Endothelial cell of umbilical vein (primary cell): Measurements from ENCODE around the gene MTRR. TPM values are rescaled to one million over a fixed set of nuclear protein-coding genes. Genes with fewer than 3 reads are reported as not detected.

Experiments
- BruUV-seq: library from RNA; stranded (reverse); fragments of 400-500 nt; replicated peaks from 2 replicates; lab custom pipeline; 2021; lab: Mats Ljungman, UMichigan
- CTCF ChIA-PET: fragments of 300-600, 350-600 bp; sonication (Branson Sonifier 250); formaldehyde crosslinking; loops from one replicate; lab custom pipeline; 2021; ENCODE audit warnings: antibody characterized with exemption, inconsistent platforms; lab: Charles Lee
- POLR2A ChIA-PET: fragments of 300-600, 350-600 bp; sonication (Branson Sonifier 250); formaldehyde crosslinking; loops from one replicate; lab custom pipeline; 2021; ENCODE audit warnings: antibody characterized with exemption, inconsistent platforms; lab: Charles Lee
- DNase-seq: peaks from one replicate; pipeline ENCODE4 v3.0.0-alpha.2; 2011; ENCODE audit warnings: low read depth, low spot score
- FAIRE-seq: peaks from 2 replicates; lab custom pipeline; 2011; peaks lifted over from hg19 to GRCh38; lab: Jason Lieb, UNC
- H2AFZ ChIP-seq: 2 replicates; pipeline ENCODE4 v1.6.0; 2012; ENCODE audit warnings: low read depth, low read length, control low read depth, inconsistent platforms
- H3K27ac ChIP-seq: 2 replicates; pipeline ENCODE4 v1.5.1; 2011; ENCODE audit warnings: low read depth, mild to moderate bottlenecking, control low read depth, low read length, moderate library complexity; ENCODE audit not compliant: insufficient read depth
- H3K27me3 ChIP-seq, 2 experiments: 2 replicates each; pipeline versions ENCODE4 v1.6.0 to v1.6.1; 2011; ENCODE audit warnings: low read length in 2 of 2, mixed read lengths in 1 of 2; ENCODE audit not compliant: control insufficient read depth in 2 of 2, insufficient read depth in 2 of 2
- H3K36me3 ChIP-seq, 2 experiments: 2 replicates in 1 of 2; 3 replicates in 1 of 2; pipeline ENCODE4 v1.5.1; 2011; ENCODE audit warnings: low read length in 2 of 2, mild to moderate bottlenecking in 1 of 2, moderate library complexity in 1 of 2; ENCODE audit not compliant: control insufficient read depth in 2 of 2, insufficient read depth in 2 of 2; ENCODE audit errors: extremely low read depth in 1 of 2
- H3K4me1 ChIP-seq: 3 replicates; pipeline ENCODE4 v1.5.1; 2011; ENCODE audit warnings: mild to moderate bottlenecking, low read length; ENCODE audit not compliant: control insufficient read depth, insufficient read depth; ENCODE audit errors: extremely low read depth
- H3K4me2 ChIP-seq: 2 replicates; pipeline ENCODE4 v1.6.1; 2011; ENCODE audit warnings: low read length, control low read depth, mixed read lengths; ENCODE audit not compliant: insufficient read depth
- H3K4me3 ChIP-seq, 3 experiments: fragments of 200-600 bp in 1 of 3; sonication (generic), shearing (Covaris generic) in 1 of 3; replicated peaks in 1 of 3; 2 replicates each; pipeline ENCODE4 v1.5.1; 2011 to 2016; ENCODE audit warnings: control low read depth in 3 of 3, low read length in 3 of 3, mild to moderate bottlenecking in 2 of 3, inconsistent platforms in 1 of 3, low read depth in 1 of 3, moderate library complexity in 1 of 3; ENCODE audit not compliant: insufficient read depth in 1 of 3
- H3K79me2 ChIP-seq: 2 replicates; pipeline ENCODE4 v1.6.0; 2012; ENCODE audit warnings: low read length, inconsistent platforms; ENCODE audit not compliant: control insufficient read depth, insufficient read depth
- H3K9ac ChIP-seq: replicated peaks from 2 replicates; pipeline ENCODE3; 2011; ENCODE audit warnings: low read length, control low read depth; ENCODE audit not compliant: insufficient read depth; ENCODE audit errors: extremely low read depth
- H3K9me1 ChIP-seq: replicated peaks from 3 replicates; pipeline ENCODE4 v1.6.0; 2011; ENCODE audit warnings: mild to moderate bottlenecking, low read length; ENCODE audit not compliant: control insufficient read depth, insufficient read depth; ENCODE audit errors: extremely low read depth
- H3K9me3 ChIP-seq: replicated peaks from 2 replicates; pipeline ENCODE4 v1.5.1; 2012; ENCODE audit warnings: low read length, inconsistent platforms; ENCODE audit not compliant: control insufficient read depth, insufficient read depth
- H4K20me1 ChIP-seq: replicated peaks from 2 replicates; pipeline ENCODE3; 2011; ENCODE audit warnings: mild to moderate bottlenecking, low read length; ENCODE audit not compliant: control insufficient read depth, insufficient read depth; ENCODE audit errors: extremely low read depth
- EZH2 ChIP-seq: IDR thresholded peaks from 2 replicates; pipeline ENCODE4 v1.6.1; 2012; ENCODE audit warnings: borderline replicate concordance, low read depth, mild to moderate bottlenecking, moderate library complexity, low read length, inconsistent platforms; ENCODE audit not compliant: severe bottlenecking
- FOS ChIP-seq: IDR thresholded peaks from 2 replicates; pipeline ENCODE4 v1.6.1; 2011; ENCODE audit warnings: mild to moderate bottlenecking, low read length, moderate library complexity, borderline replicate concordance; ENCODE audit not compliant: insufficient read depth
- GATA2 ChIP-seq: IDR thresholded peaks from 2 replicates; pipeline ENCODE4 v1.7.0; 2011; ENCODE audit warnings: low read depth, mild to moderate bottlenecking, moderate library complexity, mixed read lengths, low read length; ENCODE audit not compliant: insufficient read length, insufficient read depth
- JUN ChIP-seq: IDR thresholded peaks from 2 replicates; pipeline ENCODE4 v1.6.1; 2011; ENCODE audit warnings: borderline replicate concordance, low read depth; ENCODE audit not compliant: insufficient read length, insufficient read depth
- MYC ChIP-seq: IDR thresholded peaks from one replicate; pipeline ENCODE4 v1.6.1; 2011; ENCODE audit warnings: mild to moderate bottlenecking, low read depth, low read length
- POLR2A ChIP-seq: IDR thresholded peaks from 2 replicates; pipeline ENCODE4 v1.6.1; 2012; ENCODE audit warnings: low read depth, mild to moderate bottlenecking, control low read depth, low read length
- POLR2AphosphoS5 ChIP-seq: IDR thresholded peaks from 2 replicates; pipeline ENCODE4 v1.6.1; 2012; ENCODE audit warnings: low read depth, mild to moderate bottlenecking, control low read depth, low read length, moderate library complexity; ENCODE audit not compliant: insufficient read depth
- dilution Hi-C: fragments of 300-500 bp; cut with MboI; formaldehyde crosslinking; loops from one replicate; pipeline ENCODE4 v1.15.0; 2019; ENCODE audit warnings: low sequenced_read_pairs; ENCODE audit not compliant: extremely low pct_ligation_motif_present
- intact Hi-C: fragments of 100-400 bp; cut with micrococcal nuclease; formaldehyde crosslinking; loops from one replicate; pipeline ENCODE4 v1.10.0; 2022
- polyA plus RNA-seq, 4 experiments: library from polyadenylated mRNA; depleted of rRNA in 3 of 4; stranded (reverse) in 3 of 4; unstranded in 1 of 4; fragments of >200 nt; gene quantifications; 2 replicates each; pipeline versions ENCODE4 v1.2.1 to v1.2.3, GENCODE V29; 2011 to 2012; ENCODE audit warnings: missing spikeins in 1 of 4
- total RNA-seq: library from RNA; stranded (reverse); gene quantifications from 2 replicates; pipeline ENCODE4 v1.2.3, GENCODE V29; 2021
- TF ChIP-seq, protein P1 (sequence below), 2 donors: IDR thresholded peaks; 1 replicate in 1 of 2; 2 replicates in 1 of 2; pipeline ENCODE4 v1.5.1; 2011; ENCODE audit warnings: low read length in 2 of 2, mild to moderate bottlenecking in 2 of 2, moderate library complexity in 2 of 2, control low read depth in 1 of 2, inconsistent platforms in 1 of 2, low read depth in 1 of 2; ENCODE audit not compliant: insufficient read depth in 1 of 2; ENCODE audit errors: extremely low read depth in 1 of 2
- TF ChIP-seq, protein P2 (sequence below): IDR thresholded peaks from 2 replicates; pipeline ENCODE4 v1.6.1; 2011; ENCODE audit not compliant: insufficient read depth, insufficient read length

Gene MTRR
- total and polyA plus RNA-seq, 2 donors (not counting 3 experiments of a cell fraction or from before 2014, with no cell fraction given), result 24.3 to 37.1 TPM

DNA sequence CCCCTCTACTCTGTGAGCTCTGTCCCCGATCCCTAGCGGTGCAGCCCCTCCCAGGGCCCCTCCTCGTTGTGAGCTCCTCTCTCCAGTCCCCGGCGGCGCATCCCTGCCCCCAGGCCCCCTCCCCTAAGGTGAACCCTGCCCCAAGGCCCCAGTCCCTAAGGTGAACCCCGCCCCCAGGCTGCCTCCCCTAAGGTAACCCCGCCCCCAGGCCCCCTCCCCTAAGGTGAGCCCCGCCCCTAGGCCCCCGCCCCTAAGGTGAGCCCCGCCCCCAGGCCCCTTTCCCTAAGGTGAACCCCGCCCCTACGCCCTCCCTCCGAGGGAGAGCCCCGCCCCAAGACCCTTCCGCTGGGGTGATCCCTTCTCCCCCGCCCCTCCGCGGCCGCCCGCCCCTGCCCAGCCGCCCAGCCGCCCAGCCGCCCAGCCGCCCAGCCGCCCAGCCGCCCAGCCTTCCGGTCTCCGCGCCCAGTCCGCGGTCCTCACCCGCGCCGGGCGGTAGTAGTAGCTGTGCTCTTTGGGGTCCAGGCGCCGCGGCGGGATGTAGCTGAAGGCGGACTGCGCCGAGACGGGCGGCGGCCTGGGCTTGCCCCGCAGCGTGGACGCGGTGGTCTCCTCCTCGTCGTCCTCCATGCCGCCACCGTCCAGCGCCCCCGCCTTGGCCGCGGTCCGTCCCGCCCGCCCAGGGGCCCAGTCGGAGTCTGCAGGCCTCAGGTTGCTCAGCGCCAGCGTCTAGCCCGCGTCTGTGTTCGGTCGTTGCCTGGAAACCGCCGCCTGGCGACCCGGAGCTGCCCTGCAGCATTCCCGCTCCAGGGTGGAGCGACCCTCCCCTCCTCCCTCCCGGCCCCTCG lies 18.3 kb upstream of the MTRR start, which contains the start of gene CFAP90:
Gene CFAP90, minus strand, starts transcription at position 739 of the 845 bp plus-strand sequence. Its CDS starts 112 bp downstream, at position 627.
- DNase-seq (peak; percentile 40), FAIRE-seq (no peak)
- H3K4me3 ChIP-seq, result peak within 1 kb of the TSS in 1 of 3 experiments; percentile 45
- H3K4me2 ChIP-seq, result peak within 1 kb of the TSS; percentile 55
- no peaks in the 10 kb centered on the region for H3K9me3 ChIP-seq
- peaks cover 21 to 22% of the 10 kb centered on the region in 2 experiments for H3K27me3 ChIP-seq
- TF ChIP-seq POLR2A (no peak), FOS (no peak)
- TF ChIP-seq, protein P1, sequence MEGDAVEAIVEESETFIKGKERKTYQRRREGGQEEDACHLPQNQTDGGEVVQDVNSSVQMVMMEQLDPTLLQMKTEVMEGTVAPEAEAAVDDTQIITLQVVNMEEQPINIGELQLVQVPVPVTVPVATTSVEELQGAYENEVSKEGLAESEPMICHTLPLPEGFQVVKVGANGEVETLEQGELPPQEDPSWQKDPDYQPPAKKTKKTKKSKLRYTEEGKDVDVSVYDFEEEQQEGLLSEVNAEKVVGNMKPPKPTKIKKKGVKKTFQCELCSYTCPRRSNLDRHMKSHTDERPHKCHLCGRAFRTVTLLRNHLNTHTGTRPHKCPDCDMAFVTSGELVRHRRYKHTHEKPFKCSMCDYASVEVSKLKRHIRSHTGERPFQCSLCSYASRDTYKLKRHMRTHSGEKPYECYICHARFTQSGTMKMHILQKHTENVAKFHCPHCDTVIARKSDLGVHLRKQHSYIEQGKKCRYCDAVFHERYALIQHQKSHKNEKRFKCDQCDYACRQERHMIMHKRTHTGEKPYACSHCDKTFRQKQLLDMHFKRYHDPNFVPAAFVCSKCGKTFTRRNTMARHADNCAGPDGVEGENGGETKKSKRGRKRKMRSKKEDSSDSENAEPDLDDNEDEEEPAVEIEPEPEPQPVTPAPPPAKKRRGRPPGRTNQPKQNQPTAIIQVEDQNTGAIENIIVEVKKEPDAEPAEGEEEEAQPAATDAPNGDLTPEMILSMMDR (IDR thresholded peaks at IDR 0.05; ENCODE audit: extremely low read depth in 1 of 2, insufficient read depth in 1 of 2, low read depth in 1 of 2, low read length in 2 of 2), result peak; percentile 22 to 62
- no peaks in the 10 kb centered on the region for H3K79me2 ChIP-seq
- H3K4me1 ChIP-seq, result no peaks in the 10 kb centered on the region
- peak within 1 kb of the TSS; percentile 86 for H2AFZ ChIP-seq
- dilution Hi-C loops (no loop called here), intact Hi-C loops (loop anchor here (10.0 kb wide), 1 partner anchor 1086 kb away; no protein-coding TSS in a partner anchor)
- POLR2A ChIA-PET, result no interaction called here
- H4K20me1 ChIP-seq, result no peaks in the 10 kb centered on the region
- H3K9ac ChIP-seq, result no peak within 1 kb of the TSS
- no peaks in the 10 kb centered on the region for H3K9me1 ChIP-seq
- H3K27ac ChIP-seq, result no peak within 1 kb of the TSS
- no peaks in the 10 kb centered on the region for H3K36me3 ChIP-seq
- no TSS peak for BruUV-seq
- CTCF ChIA-PET, result interaction anchor here (0.7 to 1.8 kb wide), 4 partner anchors 9 to 38 kb away, joined by 3 to 9 read pairs (median 4); no protein-coding TSS in a partner anchor

DNA sequence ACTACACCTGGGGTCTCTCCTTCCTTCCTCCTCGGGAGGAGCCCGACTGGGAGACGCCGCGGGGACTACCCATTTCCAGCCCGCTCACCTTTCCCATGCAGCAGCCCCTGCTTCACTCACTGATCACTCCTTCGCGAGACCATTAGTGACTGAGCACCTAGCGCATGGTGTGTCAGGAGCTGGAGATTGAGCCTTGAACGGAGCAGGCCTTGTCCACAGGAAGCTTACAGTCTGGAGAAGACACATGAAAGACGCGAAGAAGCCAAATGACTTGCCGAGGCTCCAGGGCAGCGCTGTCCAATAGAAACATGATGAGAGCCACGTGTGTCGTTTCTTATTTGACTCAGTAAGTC lies 17.7 kb upstream of the MTRR start:
- Histone ChIP-seq H3K27me3 (peaks cover 21 to 22% of the 10 kb centered on the region in 2 experiments), H4K20me1 (no peaks in the 10 kb centered on the region), H3K4me2 (no peak overlapping the region), H3K9me3 (no peaks in the 10 kb centered on the region), H3K4me1 (no peaks in the 10 kb centered on the region), H3K36me3 (no peaks in the 10 kb centered on the region), H3K79me2 (no peaks in the 10 kb centered on the region), H3K4me3 (no peak overlapping the region), H2AFZ (peak overlapping the region; percentile 86), H3K27ac (no peak overlapping the region), H3K9ac (no peak overlapping the region), H3K9me1 (no peaks in the 10 kb centered on the region)
- no TSS peak for BruUV-seq
- FAIRE-seq (no peak), DNase-seq (peak; percentile 6)
- dilution Hi-C loops, result no loop called here
- ChIA-PET POLR2A (no interaction called here), CTCF (interaction anchor here (0.7 to 1.8 kb wide), 4 partner anchors 9 to 39 kb away, joined by 3 to 9 read pairs (median 4); no protein-coding TSS in a partner anchor)
- intact Hi-C loops, result loop anchor here (10.0 kb wide), 1 partner anchor 1086 kb away; no protein-coding TSS in a partner anchor
- no peak for TF ChIP-seq JUN
- no peak for TF ChIP-seq POLR2A
- no peak for TF ChIP-seq EZH2
- no peak for TF ChIP-seq GATA2
- TF ChIP-seq, protein P1 (IDR thresholded peaks at IDR 0.05; ENCODE audit: extremely low read depth in 1 of 2, insufficient read depth in 1 of 2, low read depth in 1 of 2, low read length in 2 of 2), result no peak
- no peak for TF ChIP-seq MYC
- TF ChIP-seq, protein P2, sequence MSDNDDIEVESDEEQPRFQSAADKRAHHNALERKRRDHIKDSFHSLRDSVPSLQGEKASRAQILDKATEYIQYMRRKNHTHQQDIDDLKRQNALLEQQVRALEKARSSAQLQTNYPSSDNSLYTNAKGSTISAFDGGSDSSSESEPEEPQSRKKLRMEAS, result no peak
- TF ChIP-seq POLR2AphosphoS5, result no peak
- TF ChIP-seq FOS, result no peak
